ENCODE measurements around the gene TNFRSF13B.

DNA sequence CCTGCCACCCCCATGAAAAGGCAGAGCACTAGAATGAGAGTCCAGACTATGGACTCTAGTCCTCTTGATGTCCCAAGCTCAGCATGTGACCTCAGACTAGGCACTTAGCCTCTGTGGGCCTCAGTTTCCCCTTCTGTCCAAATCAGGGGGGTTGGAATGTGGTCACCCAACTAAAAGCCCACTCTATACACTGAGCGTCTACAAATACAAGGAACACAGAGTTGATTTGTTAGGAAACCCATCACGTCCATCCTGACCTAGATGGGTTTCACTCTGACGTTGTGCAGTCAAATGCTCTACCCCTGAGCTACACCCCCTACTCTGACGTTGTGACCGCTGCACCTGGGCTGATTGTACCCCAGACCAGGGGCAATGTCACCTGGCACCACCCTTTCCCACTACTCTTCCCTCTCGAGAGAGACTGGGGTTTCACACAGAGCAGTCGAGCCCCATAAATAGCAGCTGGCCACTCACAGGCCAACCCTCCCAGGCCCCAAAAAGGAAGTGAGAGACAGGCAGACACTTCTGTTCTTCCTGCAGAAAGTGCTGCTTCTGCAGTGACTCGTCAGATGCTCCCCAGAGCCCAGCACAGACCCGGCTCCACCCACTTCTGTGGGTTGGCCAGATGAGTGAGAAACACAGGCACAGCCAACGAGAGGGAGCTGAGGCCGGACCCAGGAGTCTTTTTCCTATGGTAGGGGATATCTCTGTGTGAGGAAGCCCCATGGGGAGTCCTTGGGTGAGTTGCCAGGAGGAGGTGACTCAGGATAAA lies 16.1 kb upstream of the TNFRSF13B start:
- TF ChIP-seq, protein P1, sequence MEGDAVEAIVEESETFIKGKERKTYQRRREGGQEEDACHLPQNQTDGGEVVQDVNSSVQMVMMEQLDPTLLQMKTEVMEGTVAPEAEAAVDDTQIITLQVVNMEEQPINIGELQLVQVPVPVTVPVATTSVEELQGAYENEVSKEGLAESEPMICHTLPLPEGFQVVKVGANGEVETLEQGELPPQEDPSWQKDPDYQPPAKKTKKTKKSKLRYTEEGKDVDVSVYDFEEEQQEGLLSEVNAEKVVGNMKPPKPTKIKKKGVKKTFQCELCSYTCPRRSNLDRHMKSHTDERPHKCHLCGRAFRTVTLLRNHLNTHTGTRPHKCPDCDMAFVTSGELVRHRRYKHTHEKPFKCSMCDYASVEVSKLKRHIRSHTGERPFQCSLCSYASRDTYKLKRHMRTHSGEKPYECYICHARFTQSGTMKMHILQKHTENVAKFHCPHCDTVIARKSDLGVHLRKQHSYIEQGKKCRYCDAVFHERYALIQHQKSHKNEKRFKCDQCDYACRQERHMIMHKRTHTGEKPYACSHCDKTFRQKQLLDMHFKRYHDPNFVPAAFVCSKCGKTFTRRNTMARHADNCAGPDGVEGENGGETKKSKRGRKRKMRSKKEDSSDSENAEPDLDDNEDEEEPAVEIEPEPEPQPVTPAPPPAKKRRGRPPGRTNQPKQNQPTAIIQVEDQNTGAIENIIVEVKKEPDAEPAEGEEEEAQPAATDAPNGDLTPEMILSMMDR (IDR thresholded peaks at IDR 0.05), result no peak
- TF ChIP-seq POLR2A (IDR thresholded peaks at IDR 0.05), result peak in 1 of 4 donors; percentile 53
- TF ChIP-seq POLR2AphosphoS5 (IDR thresholded peaks at IDR 0.05), result peak in 1 of 2 donors; percentile 21
